Activated CD4-positive, alpha-beta T cell treated with anti-CD3 and anti-CD28 coated beads for 4 hours (primary cell): Measurements from ENCODE around the gene OLIG1.

Source experiments
- DNase-seq, 2 donors: peaks; one replicate each; pipeline ENCODE4 v3.0.0-alpha.2; 2020

OLIG1 gene

DNA sequence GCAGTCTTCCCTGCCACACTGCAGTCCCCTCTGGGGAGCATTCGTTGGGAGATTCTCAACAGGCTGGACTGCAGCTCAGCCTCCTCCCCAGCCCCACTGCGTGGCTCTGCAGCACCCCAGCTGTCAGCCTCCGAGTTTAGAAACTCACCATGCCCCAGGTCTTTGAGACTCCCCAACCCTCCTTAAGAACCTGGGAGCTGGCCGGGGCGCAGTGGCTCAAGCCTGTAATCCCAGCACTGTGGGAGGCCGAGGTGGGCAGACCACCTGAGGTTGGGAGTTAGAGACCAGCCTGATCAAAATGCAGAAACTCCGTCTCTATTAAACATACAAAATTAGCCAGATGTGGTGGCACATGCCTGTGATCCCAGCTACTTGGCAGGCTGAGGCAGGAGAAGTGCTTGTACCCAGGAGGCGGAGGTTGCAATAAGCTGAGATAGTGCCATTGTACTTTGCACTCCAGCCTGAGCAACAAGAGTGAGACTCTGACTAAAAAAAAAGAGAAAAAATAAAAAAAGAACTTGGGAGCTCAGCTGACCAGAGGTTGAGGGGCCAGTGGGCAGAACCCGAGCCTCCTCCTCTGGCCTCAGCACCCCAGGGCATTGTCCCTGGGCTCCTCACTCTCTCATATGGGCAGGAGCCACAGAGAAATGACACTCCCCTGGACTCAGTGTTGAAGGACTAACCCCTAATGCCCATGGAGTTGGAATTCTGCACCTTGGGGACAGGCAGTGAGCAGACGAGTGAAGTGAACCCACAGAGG, 38.6 kb upstream of the OLIG1 start:
- no peak for DNase-seq

DNA sequence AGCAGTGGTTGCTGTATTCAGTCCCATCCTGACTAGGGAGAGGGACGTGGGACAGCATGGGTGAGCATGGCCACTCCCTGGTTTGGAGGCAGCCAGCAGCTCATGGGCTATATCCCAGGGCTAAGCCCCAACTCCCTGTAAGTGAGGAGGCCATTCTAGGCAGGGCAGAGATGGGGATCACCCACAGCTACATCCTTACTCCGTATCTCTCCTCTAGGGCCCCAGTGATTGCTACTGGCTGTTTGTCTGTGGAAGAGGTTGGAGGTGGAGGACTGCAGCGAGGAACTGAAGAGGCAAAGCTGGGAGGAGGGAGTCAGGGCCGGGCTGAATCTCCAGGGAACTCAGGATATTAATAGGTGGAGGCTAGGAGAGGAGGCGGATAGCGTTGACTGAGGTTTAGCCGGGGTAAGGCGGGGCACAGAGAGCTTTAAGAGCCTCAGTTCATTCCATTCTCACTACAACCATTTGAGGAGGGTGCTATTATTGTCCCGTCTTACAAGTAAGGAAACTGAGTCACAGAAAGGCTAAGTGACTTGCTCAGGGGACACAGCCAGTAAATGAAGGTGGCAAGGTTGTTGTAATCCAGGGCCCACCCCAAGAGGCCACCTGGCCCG, 37.4 kb upstream of the OLIG1 start:
- no peak for DNase-seq

GRCh38 chr21:33033094-33033951, 36.6 kb upstream of the OLIG1 start:
- no peak for DNase-seq

- no peak for DNase-seq
Measured at GRCh38 chr21:33033961-33034413, 36.0 kb upstream of the OLIG1 start.

- DNase-seq: no peak
Measured at GRCh38 chr21:33035147-33035546, 34.8 kb upstream of the OLIG1 start.

DNA sequence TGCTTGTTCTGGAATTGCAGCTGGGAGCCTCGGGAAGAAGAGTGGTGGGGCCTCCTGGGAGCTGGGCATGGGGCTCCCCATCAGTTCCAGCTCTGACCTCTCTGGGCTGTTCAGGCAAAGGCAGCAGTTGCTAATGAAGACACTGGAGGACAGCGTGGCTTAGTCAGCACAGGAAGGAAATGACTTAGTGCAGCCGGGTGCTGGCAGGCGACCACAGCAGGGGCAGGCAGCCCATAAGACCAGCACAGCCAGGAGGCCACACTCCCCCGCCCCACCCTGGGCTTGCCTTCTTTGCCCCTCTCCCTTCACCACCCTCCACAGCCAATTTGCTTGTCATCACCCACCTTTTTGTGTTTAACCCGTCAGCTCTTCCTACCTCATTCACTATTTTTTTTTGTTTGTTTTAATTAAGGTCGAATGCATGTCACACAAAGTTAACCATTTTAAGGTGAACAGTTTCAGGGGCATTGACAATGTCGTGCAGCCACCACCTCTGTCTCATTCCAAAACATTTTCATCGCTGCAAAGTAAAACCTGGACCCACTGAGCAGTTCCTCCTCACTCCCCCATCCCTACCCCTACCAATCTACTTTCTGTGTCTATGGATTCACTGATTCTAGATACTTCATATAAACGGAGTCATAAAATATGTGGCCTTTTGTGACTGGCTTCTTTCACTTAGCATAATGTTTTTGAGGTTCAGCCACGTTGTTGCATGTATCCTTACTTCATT, 33.3 kb upstream of the OLIG1 start:
- no peak for DNase-seq

GRCh38 chr21:33037501-33037900, 32.4 kb upstream of the OLIG1 start:
- DNase-seq: no peak

- DNase-seq: no peak
Measured at GRCh38 chr21:33039536-33039935, 30.4 kb upstream of the OLIG1 start.

- DNase-seq: no peak
Measured at GRCh38 chr21:33040215-33040614, 29.7 kb upstream of the OLIG1 start.

- DNase-seq: no peak
Measured at GRCh38 chr21:33041981-33042380, 28.0 kb upstream of the OLIG1 start.

DNA sequence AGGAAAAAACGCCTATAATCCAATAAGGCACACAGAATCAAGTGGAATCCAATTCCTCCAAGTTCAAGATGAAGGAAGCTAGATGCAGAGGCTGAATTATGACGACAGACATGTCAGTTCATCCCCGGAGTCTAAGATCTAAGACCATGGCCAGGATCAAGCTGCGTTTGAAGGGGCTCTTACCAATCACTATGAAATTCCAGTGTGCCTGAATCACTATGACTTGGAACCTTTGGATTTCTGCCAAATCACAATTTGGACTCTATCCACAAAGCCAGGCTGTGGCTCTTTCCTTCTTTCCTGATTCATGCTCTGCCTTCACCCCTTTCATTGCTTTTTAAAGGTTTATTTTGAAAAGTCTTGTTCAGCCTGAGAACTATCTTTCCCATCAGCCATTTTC, 27.1 kb upstream of the OLIG1 start:
- DNase-seq: no peak

DNA sequence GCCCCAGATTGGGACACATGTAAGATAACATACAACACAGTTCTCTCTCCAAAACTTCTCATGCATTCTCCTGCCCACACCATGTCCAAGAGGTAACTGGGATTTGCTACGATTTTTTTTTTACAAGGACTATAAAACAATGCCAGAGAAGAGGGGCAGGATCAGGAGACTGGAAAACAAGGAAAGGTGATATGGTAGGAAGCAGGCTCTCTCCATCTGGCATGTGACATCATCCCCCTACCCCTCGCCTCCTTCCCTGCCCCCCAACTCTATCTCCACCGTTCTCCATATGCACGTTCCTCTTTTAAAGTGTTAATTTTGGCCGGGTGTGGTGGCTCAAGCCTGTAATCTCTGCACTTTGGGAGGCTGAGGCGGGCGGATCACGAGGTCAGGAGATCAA, 23.5 kb upstream of the OLIG1 start:
- DNase-seq: no peak

- no peak for DNase-seq
Measured at GRCh38 chr21:33047231-33047630, 22.7 kb upstream of the OLIG1 start.

DNA sequence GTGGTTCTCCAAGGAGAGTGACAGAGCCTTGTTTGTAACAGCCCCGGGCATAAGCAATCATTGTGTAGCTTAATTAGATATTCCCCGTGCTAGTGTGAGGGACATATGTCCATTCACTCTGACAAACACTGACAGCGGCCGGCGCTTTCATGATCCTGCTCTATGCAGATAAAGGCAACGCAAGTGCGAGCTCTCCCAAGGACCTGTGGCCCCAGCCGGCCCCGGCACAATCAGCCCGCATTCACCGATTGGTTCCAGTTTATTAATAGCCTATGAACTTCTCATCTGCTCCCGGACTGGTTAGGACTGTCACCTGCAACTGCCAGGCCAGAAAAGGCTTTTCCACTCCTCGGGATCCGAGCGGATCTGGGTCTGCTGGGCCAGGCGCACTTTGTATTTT, 18.0 kb upstream of the OLIG1 start:
- DNase-seq: no peak

DNA sequence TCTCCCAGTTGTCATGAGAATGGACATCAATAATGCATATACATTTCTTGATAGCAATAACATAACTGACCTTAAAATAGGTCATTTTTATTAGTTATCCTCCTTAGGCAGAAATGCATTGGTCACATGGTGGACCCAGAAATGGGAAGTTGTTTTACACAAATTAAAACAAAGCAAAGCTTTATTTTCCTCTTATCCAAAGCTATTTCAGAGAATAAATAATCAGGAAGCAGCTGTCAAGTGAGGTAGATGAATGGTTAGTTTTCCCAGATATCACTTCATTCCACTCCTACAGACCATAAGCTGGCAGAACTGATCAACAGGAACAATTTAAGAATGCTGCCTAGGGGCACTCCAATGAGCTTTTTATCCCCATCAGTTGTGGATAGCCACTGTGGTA, 16.0 kb upstream of the OLIG1 start:
- no peak for DNase-seq

DNA sequence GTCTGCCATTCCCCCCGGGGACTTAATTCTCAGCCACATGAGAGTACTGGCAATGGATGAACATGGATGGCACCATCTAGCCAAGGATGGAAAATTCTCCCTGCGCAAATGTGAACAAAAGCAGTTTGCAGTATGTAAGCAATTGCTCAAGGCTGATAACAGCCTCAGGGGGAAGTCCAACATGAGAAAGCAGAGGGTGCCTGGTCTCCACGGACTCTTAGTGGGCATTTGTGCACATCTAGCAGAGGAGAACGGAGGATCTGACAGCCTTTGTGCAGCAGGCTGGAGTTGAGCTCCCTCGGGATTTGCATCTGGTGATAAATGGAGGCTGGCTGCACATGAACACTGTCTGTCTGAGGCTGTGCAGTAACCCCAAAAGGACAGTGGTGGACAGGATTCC, 13.9 kb upstream of the OLIG1 start:
- no peak for DNase-seq

DNA sequence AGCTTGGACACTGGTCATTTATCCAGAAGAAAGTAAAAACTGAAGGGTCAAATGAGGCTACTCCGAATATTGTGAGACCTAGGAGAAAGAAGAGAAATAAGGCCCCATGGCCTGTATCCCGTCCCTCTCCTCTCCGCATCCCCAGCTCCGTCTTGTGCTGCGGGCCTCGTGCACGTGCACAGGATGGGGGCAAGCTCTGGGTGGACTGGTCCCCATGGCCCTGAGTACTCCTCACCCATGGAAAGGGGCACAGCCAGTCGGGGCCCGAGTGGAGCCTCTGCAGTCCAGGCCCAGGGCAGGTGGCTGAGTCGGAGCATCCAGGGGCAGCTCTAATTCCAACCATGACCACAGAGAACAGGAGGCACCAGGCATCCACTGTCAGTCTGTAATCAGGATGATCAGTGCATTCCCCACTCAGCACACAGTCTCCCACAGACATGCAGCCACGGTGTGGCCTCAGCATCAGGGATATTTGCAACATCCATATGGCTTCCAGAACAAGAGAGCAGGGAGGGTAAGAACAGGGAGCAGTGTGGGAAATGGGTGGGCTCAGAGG, 12.5 kb upstream of the OLIG1 start:
- no peak for DNase-seq

DNA sequence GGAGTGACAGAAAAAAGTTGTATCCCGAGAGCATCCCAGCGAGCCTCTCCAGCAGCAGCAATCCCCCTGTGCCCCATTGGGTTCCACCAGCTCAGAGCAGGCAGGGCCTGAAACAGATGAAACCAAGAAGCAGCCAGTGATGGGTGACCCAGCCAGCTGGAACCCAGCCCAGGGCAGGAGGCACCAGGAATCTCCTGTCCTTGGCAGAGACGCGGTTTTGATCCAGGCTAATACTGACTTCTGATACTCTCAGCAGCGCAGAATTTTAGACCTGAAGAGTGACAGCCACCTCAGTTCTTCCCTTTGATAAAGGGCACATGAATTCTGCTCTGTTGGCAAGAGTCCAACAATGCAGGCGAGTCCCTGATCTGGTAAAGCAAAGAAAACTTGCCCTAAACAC, 11.4 kb upstream of the OLIG1 start:
- no peak for DNase-seq

DNA sequence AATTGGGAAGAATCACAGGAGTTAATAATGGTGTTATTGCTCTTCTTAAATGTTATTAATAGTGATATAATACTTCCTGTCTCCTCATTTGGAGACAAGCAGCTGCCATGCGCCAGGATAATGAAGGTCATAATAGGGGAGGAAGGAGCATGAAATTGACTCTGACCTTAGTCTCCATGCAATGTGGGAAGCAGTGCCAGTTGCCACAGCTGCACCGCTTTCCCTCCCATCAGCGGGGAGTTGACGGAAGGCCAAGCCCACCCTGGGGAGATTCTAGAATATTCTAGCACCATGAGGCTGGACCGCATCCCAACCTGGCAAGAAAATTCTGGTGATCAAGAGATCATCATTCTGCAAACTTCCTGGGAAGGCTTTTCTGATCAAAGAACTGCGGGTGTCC, 11.0 kb upstream of the OLIG1 start:
- no peak for DNase-seq

DNA sequence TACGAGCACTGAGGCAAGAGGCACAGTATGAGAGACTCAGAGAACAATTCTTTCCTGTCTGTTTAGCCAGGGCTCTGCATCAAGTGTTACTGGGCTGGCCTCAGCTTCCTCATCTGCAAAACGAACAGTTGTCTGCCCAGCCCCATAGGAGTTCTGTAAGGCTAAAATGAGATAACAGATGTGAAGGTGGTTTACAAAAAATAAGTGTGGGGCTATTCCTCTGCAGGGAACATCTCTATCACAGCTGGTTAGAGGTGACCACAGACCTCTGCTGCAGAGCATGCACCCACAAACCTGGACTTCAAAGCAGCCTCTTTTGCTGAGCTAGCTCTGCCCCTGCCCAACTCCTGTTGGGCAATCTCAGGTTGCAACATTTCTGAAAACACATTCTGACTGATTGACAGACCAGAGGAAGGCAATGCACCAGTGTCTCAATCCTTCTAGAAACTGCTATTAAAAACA, 10.5 kb upstream of the OLIG1 start:
- DNase-seq: no peak

GRCh38 chr21:33061233-33061632, 8.7 kb upstream of the OLIG1 start:
- DNase-seq: no peak

GRCh38 chr21:33063375-33063883, 6.5 kb upstream of the OLIG1 start:
- DNase-seq: no peak
